Measurements from ENCODE around the gene BTN2A1.

The BTN2A1 gene

GRCh38 chr6:26470643-26471042 is 12.9 kb downstream of the BTN2A1 start:
- Histone ChIP-seq H3K4me3 (ENCODE audit: low read length) (no peak overlapping the region), H3K79me2 (ENCODE audit: control insufficient read depth, low read length) (peaks cover 12% of the 10 kb centered on the region), H3K9me3 (ENCODE audit: control insufficient read depth, insufficient read depth, low read length) (peaks cover 14% of the 10 kb centered on the region), H3F3A (ENCODE audit: control insufficient read depth, insufficient read depth) (peaks cover 18% of the 10 kb centered on the region), H4K20me1 (ENCODE audit: control insufficient read depth, insufficient read depth, low read depth, low read length) (no peaks in the 10 kb centered on the region), H3K27me3 (ENCODE audit: control insufficient read depth, low read length) (no peaks in the 10 kb centered on the region), H3K9me2 (replicated peaks; ENCODE audit: control insufficient read depth, low read length) (no peaks in the 10 kb centered on the region), H3K4me1 (ENCODE audit: control insufficient read depth, low read length) (peaks cover 34% of the 10 kb centered on the region), H3K27ac (ENCODE audit: low read depth, low read length) (no peak overlapping the region), H3K4me2 (ENCODE audit: low read length) (no peak overlapping the region), H3K36me3 (ENCODE audit: control insufficient read depth, low read length) (peaks cover 63% of the 10 kb centered on the region)
- no peak for TF ChIP-seq EZH2phosphoT487 (IDR thresholded peaks at IDR 0.05; ENCODE audit: borderline replicate concordance, low read length)
- TF ChIP-seq, protein P1, sequence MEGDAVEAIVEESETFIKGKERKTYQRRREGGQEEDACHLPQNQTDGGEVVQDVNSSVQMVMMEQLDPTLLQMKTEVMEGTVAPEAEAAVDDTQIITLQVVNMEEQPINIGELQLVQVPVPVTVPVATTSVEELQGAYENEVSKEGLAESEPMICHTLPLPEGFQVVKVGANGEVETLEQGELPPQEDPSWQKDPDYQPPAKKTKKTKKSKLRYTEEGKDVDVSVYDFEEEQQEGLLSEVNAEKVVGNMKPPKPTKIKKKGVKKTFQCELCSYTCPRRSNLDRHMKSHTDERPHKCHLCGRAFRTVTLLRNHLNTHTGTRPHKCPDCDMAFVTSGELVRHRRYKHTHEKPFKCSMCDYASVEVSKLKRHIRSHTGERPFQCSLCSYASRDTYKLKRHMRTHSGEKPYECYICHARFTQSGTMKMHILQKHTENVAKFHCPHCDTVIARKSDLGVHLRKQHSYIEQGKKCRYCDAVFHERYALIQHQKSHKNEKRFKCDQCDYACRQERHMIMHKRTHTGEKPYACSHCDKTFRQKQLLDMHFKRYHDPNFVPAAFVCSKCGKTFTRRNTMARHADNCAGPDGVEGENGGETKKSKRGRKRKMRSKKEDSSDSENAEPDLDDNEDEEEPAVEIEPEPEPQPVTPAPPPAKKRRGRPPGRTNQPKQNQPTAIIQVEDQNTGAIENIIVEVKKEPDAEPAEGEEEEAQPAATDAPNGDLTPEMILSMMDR (IDR thresholded peaks at IDR 0.05; ENCODE audit: low read depth, low read length, poor library complexity, severe bottlenecking) = no peak

GRCh38 chr6:26471970-26472369 is 14.2 kb downstream of the BTN2A1 start:
- Histone ChIP-seq H3F3A (ENCODE audit: control insufficient read depth, insufficient read depth) (peaks cover 27% of the 10 kb centered on the region), H4K20me1 (ENCODE audit: control insufficient read depth, insufficient read depth, low read depth, low read length) (no peaks in the 10 kb centered on the region), H3K4me2 (ENCODE audit: low read length) (no peak overlapping the region), H3K9me2 (replicated peaks; ENCODE audit: control insufficient read depth, low read length) (no peaks in the 10 kb centered on the region), H3K27me3 (ENCODE audit: control insufficient read depth, low read length) (no peaks in the 10 kb centered on the region), H3K4me3 (ENCODE audit: low read length) (no peak overlapping the region), H3K27ac (ENCODE audit: low read depth, low read length) (no peak overlapping the region), H3K9me3 (ENCODE audit: control insufficient read depth, insufficient read depth, low read length) (peaks cover 14% of the 10 kb centered on the region), H3K79me2 (ENCODE audit: control insufficient read depth, low read length) (peaks cover 12% of the 10 kb centered on the region), H3K36me3 (ENCODE audit: control insufficient read depth, low read length) (peaks cover 53% of the 10 kb centered on the region), H3K4me1 (ENCODE audit: control insufficient read depth, low read length) (peaks cover 47% of the 10 kb centered on the region)
- no peak for TF ChIP-seq EZH2phosphoT487 (IDR thresholded peaks at IDR 0.05; ENCODE audit: borderline replicate concordance, low read length)
- TF ChIP-seq, protein P1 (IDR thresholded peaks at IDR 0.05; ENCODE audit: low read depth, low read length, poor library complexity, severe bottlenecking) = no peak

DNA sequence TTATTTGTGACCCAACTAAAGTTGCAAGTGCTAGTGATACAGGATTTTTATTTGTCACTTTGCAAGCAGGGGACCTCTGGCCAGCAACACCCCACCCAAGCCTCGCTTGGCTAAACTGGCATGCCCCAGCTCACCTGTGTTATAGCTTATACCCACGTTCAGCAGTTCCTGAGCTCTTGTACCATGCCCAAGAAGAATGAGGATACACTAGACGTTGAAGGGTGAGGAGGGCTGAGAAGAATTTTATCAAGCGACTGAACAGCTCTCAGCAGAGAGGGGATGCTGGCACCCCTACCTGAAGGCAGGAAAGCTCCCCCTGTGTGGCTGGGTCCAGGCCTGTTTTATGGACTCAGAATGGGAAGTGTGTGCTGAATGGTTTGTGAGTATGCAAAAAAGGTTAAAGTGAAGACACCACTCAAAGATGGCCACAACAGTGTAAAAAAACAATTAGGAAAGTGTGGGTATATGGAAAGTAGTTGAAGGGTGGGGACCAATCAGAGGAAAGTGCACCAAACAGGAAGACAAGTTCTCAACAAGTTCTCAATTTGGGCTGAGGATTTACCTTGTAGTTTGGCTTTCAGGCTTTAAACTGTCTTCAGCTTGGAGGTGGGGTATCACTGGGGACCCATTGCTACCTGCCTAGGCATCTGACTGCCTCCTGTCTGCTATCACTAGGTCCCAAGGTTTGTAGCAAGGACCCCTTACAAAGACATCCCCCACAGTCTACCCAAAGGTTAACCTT is 15.0 kb downstream of the BTN2A1 start:
- Histone ChIP-seq H3K27me3 (ENCODE audit: control insufficient read depth, low read length) (no peaks in the 10 kb centered on the region), H3K36me3 (ENCODE audit: control insufficient read depth, low read length) (peaks cover 46% of the 10 kb centered on the region), H3K9me3 (ENCODE audit: control insufficient read depth, insufficient read depth, low read length) (peaks cover 14% of the 10 kb centered on the region), H3F3A (ENCODE audit: control insufficient read depth, insufficient read depth) (peaks cover 31% of the 10 kb centered on the region), H3K79me2 (ENCODE audit: control insufficient read depth, low read length) (peaks cover 12% of the 10 kb centered on the region), H3K4me3 (ENCODE audit: low read length) (peak overlapping the region; percentile 95), H3K9me2 (replicated peaks; ENCODE audit: control insufficient read depth, low read length) (no peaks in the 10 kb centered on the region), H3K4me2 (ENCODE audit: low read length) (peak overlapping the region; percentile 98), H4K20me1 (ENCODE audit: control insufficient read depth, insufficient read depth, low read depth, low read length) (no peaks in the 10 kb centered on the region), H3K27ac (ENCODE audit: low read depth, low read length) (peak overlapping the region; percentile 97), H3K4me1 (ENCODE audit: control insufficient read depth, low read length) (peaks cover 54% of the 10 kb centered on the region)
- no peak for TF ChIP-seq EZH2phosphoT487 (IDR thresholded peaks at IDR 0.05; ENCODE audit: borderline replicate concordance, low read length)
- TF ChIP-seq, protein P1 (IDR thresholded peaks at IDR 0.05; ENCODE audit: low read depth, low read length, poor library complexity, severe bottlenecking) = no peak

Measured in DOHH2 (cell line).